Endodermal cell (in vitro differentiated cells): ENCODE results near the gene RNF44. TPM values are rescaled to one million over a fixed set of nuclear protein-coding genes. Genes with fewer than 3 reads are reported as not detected.

Experiments used
- DNase-seq: peaks from one replicate; pipeline ENCODE4 v3.0.0-alpha.2; 2017
- H3K27ac ChIP-seq: 2 replicates; pipeline ENCODE4 v1.5.1; 2013; ENCODE audit warnings: mild to moderate bottlenecking, low read depth, low read length, moderate library complexity
- H3K27me3 ChIP-seq: 2 replicates; pipeline ENCODE4 v1.6.1; 2013; ENCODE audit warnings: mild to moderate bottlenecking, low read length, moderate library complexity; ENCODE audit not compliant: insufficient read depth, control insufficient read depth, poor library complexity, severe bottlenecking
- H3K36me3 ChIP-seq: 2 replicates; pipeline ENCODE4 v1.7.0; 2013; ENCODE audit warnings: mild to moderate bottlenecking, low read length, moderate library complexity; ENCODE audit not compliant: control insufficient read depth, insufficient read depth
- H3K4me1 ChIP-seq: one replicate; pipeline ENCODE4 v1.7.0; 2013; ENCODE audit warnings: low read length; ENCODE audit not compliant: control insufficient read depth, insufficient read depth
- H3K4me3 ChIP-seq: 2 replicates; pipeline ENCODE4 v1.5.1; 2013; ENCODE audit warnings: mild to moderate bottlenecking, low read length, moderate library complexity
- H3K9ac ChIP-seq: 2 replicates; pipeline ENCODE4 v1.6.1; 2013; ENCODE audit warnings: mild to moderate bottlenecking, low read length, moderate library complexity; ENCODE audit not compliant: poor library complexity, severe bottlenecking; ENCODE audit errors: extremely low read depth
- H3K9me3 ChIP-seq: 2 replicates; pipeline ENCODE4 v1.6.1; 2013; ENCODE audit warnings: mild to moderate bottlenecking, low read length, moderate library complexity; ENCODE audit not compliant: control insufficient read depth
- H3K27ac Mint-ChIP-seq: 2 replicates; pipeline ENCODE4 v1.8.0; 2020; ENCODE audit warnings: mixed read lengths
- H3K27me3 Mint-ChIP-seq: 2 replicates; pipeline ENCODE4 v1.8.0; 2021; ENCODE audit warnings: mild to moderate bottlenecking, mixed read lengths; ENCODE audit not compliant: insufficient read depth
- H3K36me3 Mint-ChIP-seq: 2 replicates; pipeline ENCODE4 v1.8.0; 2020; ENCODE audit warnings: low read depth, mixed read lengths
- H3K4me1 Mint-ChIP-seq: 2 replicates; pipeline ENCODE4 v1.8.0; 2020; ENCODE audit warnings: mixed read lengths
- H3K4me3 Mint-ChIP-seq: 2 replicates; pipeline ENCODE4 v1.8.0; 2020; ENCODE audit warnings: mild to moderate bottlenecking, moderate library complexity, mixed read lengths
- H3K9me3 Mint-ChIP-seq: 2 replicates; pipeline ENCODE4 v1.8.0; 2020; ENCODE audit warnings: mild to moderate bottlenecking, mixed read lengths
- CTCF ChIP-seq: fragments of 200-600 bp; sonication (generic); conservative IDR thresholded peaks from 2 replicates; pipeline ENCODE4 v1.5.0; 2021; ENCODE audit warnings: antibody characterized with exemption, mild to moderate bottlenecking
- WGBS, 2 experiments: methylation state at CpG; one replicate each; pipeline versions ENCODE4 v1.1.5 to v1.1.7; 2013; ENCODE audit warnings: missing lambda C conversion rate in 2 of 2, mixed read lengths in 1 of 2; ENCODE audit not compliant: insufficient coverage in 1 of 2, insufficient read length in 1 of 2; 5-methylcytosine and 5-hydroxymethylcytosine counted together
- total RNA-seq, 2 donors: library from RNA; stranded (reverse); fragmentation: NEBNext Ultra II Directional in 1 of 2; extraction: Animal tissue kit (Norgen Biotek cat#: 25700) in 1 of 2; gene quantifications; 2 replicates in 1 of 2; 3 replicates in 1 of 2; pipeline ENCODE4 v1.2.1, GENCODE V29; 2021

Gene RNF44
- total RNA-seq, 2 donors from 2014 or later = 150 to 173 TPM

- TF ChIP-seq CTCF = no peak
- Histone ChIP-seq H3K9ac (no peak overlapping the region), H3K4me1 (no peaks in the 10 kb centered on the region), H3K27me3 (no peaks in the 10 kb centered on the region), H3K9me3 (no peaks in the 10 kb centered on the region), H3K36me3 (peaks cover 2% of the 10 kb centered on the region), H3K27ac (no peak overlapping the region), H3K4me3 (no peak overlapping the region)
- no peak for DNase-seq
- Mint-ChIP-seq H3K27ac (no peak overlapping the region), H3K9me3 (no peaks in the 10 kb centered on the region), H3K27me3 (peaks cover 5% of the 10 kb centered on the region), H3K4me3 (no peak overlapping the region), H3K4me1 (peaks cover 10% of the 10 kb centered on the region), H3K36me3 (no peaks in the 10 kb centered on the region)
- 81 to 93% methylated on average over 3 to 8 of the region's 8 CpGs for WGBS, 2 experiments
Observed at GRCh38 chr5:176547802-176548201, 10.6 kb upstream of the RNF44 start.

- Mint-ChIP-seq H3K27me3 (no peaks in the 10 kb centered on the region), H3K27ac (no peak overlapping the region), H3K36me3 (no peaks in the 10 kb centered on the region), H3K4me1 (peaks cover 25% of the 10 kb centered on the region), H3K4me3 (no peak overlapping the region), H3K9me3 (no peaks in the 10 kb centered on the region)
- Histone ChIP-seq H3K4me1 (peaks cover 11% of the 10 kb centered on the region), H3K9me3 (no peaks in the 10 kb centered on the region), H3K27me3 (no peaks in the 10 kb centered on the region), H3K9ac (no peak overlapping the region), H3K4me3 (no peak overlapping the region), H3K36me3 (peaks cover 2% of the 10 kb centered on the region), H3K27ac (no peak overlapping the region)
- 85% methylated on average over 10 to 13 of the region's 13 CpGs for WGBS, 2 experiments
- no peak for TF ChIP-seq CTCF
- DNase-seq = no peak
Observed at GRCh38 chr5:176545737-176546509, 8.7 kb upstream of the RNF44 start.

GRCh38 chr5:176545388-176545736, 8.2 kb upstream of the RNF44 start:
- peaks cover 12% of the 10 kb centered on the region for H3K4me1 ChIP-seq
- WGBS, 2 experiments = 97 to 98% methylated on average over 6 of the region's 6 CpGs
- H3K4me3 Mint-ChIP-seq = no peak overlapping the region
- H3K4me3 ChIP-seq = no peak overlapping the region
- no peak for DNase-seq
- H3K27me3 ChIP-seq = no peaks in the 10 kb centered on the region
- TF ChIP-seq CTCF = no peak
- no peaks in the 10 kb centered on the region for H3K9me3 Mint-ChIP-seq
- H3K27ac ChIP-seq = no peak overlapping the region
- H3K27ac Mint-ChIP-seq = no peak overlapping the region
- H3K36me3 ChIP-seq = peaks cover 2% of the 10 kb centered on the region
- H3K9ac ChIP-seq = no peak overlapping the region
- H3K4me1 Mint-ChIP-seq = peaks cover 30% of the 10 kb centered on the region
- no peaks in the 10 kb centered on the region for H3K9me3 ChIP-seq
- no peaks in the 10 kb centered on the region for H3K36me3 Mint-ChIP-seq
- no peaks in the 10 kb centered on the region for H3K27me3 Mint-ChIP-seq
